Keratinocyte (primary cell): ENCODE measurements around the gene ARID3C.

ENCODE experiments used
- CTCF ChIP-seq, 3 experiments: IDR thresholded peaks in 1 of 3; conservative IDR thresholded peaks in 1 of 3; optimal IDR thresholded peaks in 1 of 3; 2 replicates in 2 of 3; 3 replicates in 1 of 3; pipeline versions ENCODE3 to v1.5.1; 2011; ENCODE audit warnings: low read length in 3 of 3, mild to moderate bottlenecking in 3 of 3, moderate library complexity in 2 of 3, control low read depth in 1 of 3, inconsistent platforms in 1 of 3; ENCODE audit not compliant: insufficient read depth in 2 of 3; ENCODE audit errors: extremely low read depth in 1 of 3
- EZH2 ChIP-seq: IDR thresholded peaks from one replicate; pipeline ENCODE4 v1.6.1; 2012; ENCODE audit warnings: inconsistent platforms, mild to moderate bottlenecking, low read length, moderate library complexity

- TF ChIP-seq CTCF (optimal IDR thresholded peaks at IDR 0.05 in 1 of 3, IDR thresholded peaks at IDR 0.05 in 1 of 3, conservative IDR thresholded peaks at IDR 0.05 in 1 of 3; ENCODE audit: extremely low read depth in 1 of 3, insufficient read depth in 2 of 3, low read length in 3 of 3), result no peak
- TF ChIP-seq EZH2, result peak; percentile 83
Measured at GRCh38 chr9:34578241-34579103, 50.4 kb downstream of the ARID3C start.
